Thoracic aorta (tissue), 2 donors: Measurements from ENCODE around the gene JAG2. TPM values are rescaled to one million over a fixed set of nuclear protein-coding genes. Genes with fewer than 3 reads are reported as not detected.

Experiments used
- ATAC-seq: fragments of 150-250 bp; one replicate; pipeline ENCODE4 v1.8.0; 2017; ENCODE audit warnings: low read depth; ENCODE audit not compliant: insufficient number of reproducible peaks, low FRiP score
- DNase-seq: peaks from one replicate; pipeline ENCODE4 v3.0.0-alpha.2; 2020; ENCODE audit warnings: low spot score
- H3K27ac ChIP-seq, 2 donors: fragments of 200-600 bp; sonication (generic); 1 replicate in 1 of 2; 2 replicates in 1 of 2; pipeline ENCODE4 v1.5.1; 2016; ENCODE audit warnings: mild to moderate bottlenecking in 2 of 2, moderate library complexity in 2 of 2
- H3K27me3 ChIP-seq: fragments of 200-600 bp; sonication (generic); replicated peaks from 2 replicates; pipeline ENCODE4 v1.6.0; 2016; ENCODE audit warnings: mild to moderate bottlenecking; ENCODE audit not compliant: insufficient read depth
- H3K36me3 ChIP-seq: fragments of 200-600 bp; sonication (generic); one replicate; pipeline ENCODE4 v1.5.1; 2016
- H3K4me1 ChIP-seq, 2 donors: fragments of 200-600 bp; sonication (generic); 1 replicate in 1 of 2; 2 replicates in 1 of 2; pipeline versions ENCODE4 v1.5.1 to v1.6.0; 2016; ENCODE audit warnings: low read depth in 2 of 2, mild to moderate bottlenecking in 1 of 2; ENCODE audit not compliant: control insufficient read depth in 1 of 2
- H3K4me3 ChIP-seq: fragments of 200-600 bp; sonication (generic); 2 replicates; pipeline ENCODE4 v1.5.1; 2016; ENCODE audit warnings: mild to moderate bottlenecking
- H3K9me3 ChIP-seq: fragments of 200-600 bp; sonication (generic); 2 replicates; pipeline ENCODE4 v1.5.1; 2016
- CTCF ChIP-seq: fragments of 200-600 bp; sonication (generic); IDR thresholded peaks from one replicate; pipeline ENCODE4 v1.5.1; 2019; ENCODE audit warnings: antibody characterized with exemption
- total RNA-seq, 2 donors: library from RNA; depleted of rRNA; stranded (reverse); fragments of >200 nt; gene quantifications; one replicate each; pipeline versions ENCODE4 v1.1.0 to v1.2.3, GENCODE V29; 2016

Gene JAG2
- total RNA-seq, 2 donors from 2014 or later = 8.8 to 12.0 TPM

GRCh38 chr14:105105158-105105557, 63.4 kb downstream of the JAG2 start:
- Histone ChIP-seq H3K4me3 (no peak overlapping the region), H3K27me3 (no peaks in the 10 kb centered on the region), H3K27ac (no peak overlapping the region), H3K36me3 (no peaks in the 10 kb centered on the region), H3K9me3 (no peaks in the 10 kb centered on the region), H3K4me1 (no peaks in the 10 kb centered on the region)
- DNase-seq = no peak
- TF ChIP-seq CTCF = no peak
- no peak for ATAC-seq

GRCh38 chr14:105102893-105103292, 65.7 kb downstream of the JAG2 start:
- Histone ChIP-seq H3K4me1 (no peaks in the 10 kb centered on the region), H3K27ac (no peak overlapping the region), H3K36me3 (no peaks in the 10 kb centered on the region), H3K9me3 (peaks cover 3% of the 10 kb centered on the region), H3K27me3 (no peaks in the 10 kb centered on the region), H3K4me3 (no peak overlapping the region)
- TF ChIP-seq CTCF = no peak
- ATAC-seq = no peak
- no peak for DNase-seq

DNA sequence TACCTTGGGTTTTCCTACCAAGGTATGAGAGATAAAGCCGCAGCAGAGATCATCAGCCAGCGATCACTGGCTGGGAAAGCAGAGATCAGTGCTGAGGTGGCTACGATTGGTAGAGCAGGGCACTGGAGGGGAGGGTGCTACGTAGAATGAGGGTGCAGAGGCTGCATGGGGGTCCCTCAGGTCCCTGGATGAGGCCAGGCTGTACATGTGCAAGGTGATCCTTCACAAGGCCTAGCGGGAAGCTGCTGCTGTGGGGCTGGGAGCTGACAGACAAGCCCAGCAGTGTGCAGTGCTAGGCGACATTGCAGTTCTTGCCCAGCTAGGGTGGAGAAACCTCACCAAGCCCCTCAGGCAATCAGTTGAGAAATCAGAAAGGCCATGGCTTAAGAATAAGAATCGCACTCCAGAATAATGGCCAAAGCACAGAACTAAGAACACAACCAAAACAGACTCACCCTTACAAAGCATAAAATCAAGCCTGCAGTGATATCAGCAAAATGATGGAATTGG, 66.2 kb downstream of the JAG2 start:
- no peaks in the 10 kb centered on the region for H3K27me3 ChIP-seq
- ATAC-seq (no peak), DNase-seq (no peak)

GRCh38 chr14:105100910-105101309, 67.7 kb downstream of the JAG2 start:
- Histone ChIP-seq H3K27ac (no peak overlapping the region), H3K9me3 (peaks cover 3% of the 10 kb centered on the region), H3K27me3 (no peaks in the 10 kb centered on the region), H3K4me3 (no peak overlapping the region), H3K36me3 (no peaks in the 10 kb centered on the region), H3K4me1 (no peaks in the 10 kb centered on the region)
- ATAC-seq (no peak), DNase-seq (no peak)
- no peak for TF ChIP-seq CTCF

More for the DNA sequence above, 66.2 kb downstream of the JAG2 start:
- Histone ChIP-seq H3K36me3 (no peaks in the 10 kb centered on the region), H3K4me3 (no peak overlapping the region), H3K9me3 (peaks cover 3% of the 10 kb centered on the region), H3K27ac (no peak overlapping the region), H3K4me1 (no peaks in the 10 kb centered on the region)
- TF ChIP-seq CTCF = no peak

GRCh38 chr14:105099778-105100177, 68.8 kb downstream of the JAG2 start:
- Histone ChIP-seq H3K36me3 (no peaks in the 10 kb centered on the region), H3K4me1 (no peaks in the 10 kb centered on the region), H3K27ac (no peak overlapping the region), H3K4me3 (no peak overlapping the region), H3K9me3 (peaks cover 3% of the 10 kb centered on the region), H3K27me3 (no peaks in the 10 kb centered on the region)
- no peak for DNase-seq
- no peak for ATAC-seq
- TF ChIP-seq CTCF = no peak
